LNCaP clone FGC (cell line): ENCODE data around the gene SPAG6.

Experiments
- DNase-seq: peaks from one replicate; pipeline ENCODE4 v3.0.0-alpha.2; 2011; ENCODE audit warnings: low read depth
- H3K4me3 ChIP-seq: 2 replicates; pipeline ENCODE4 v1.5.1; 2011; ENCODE audit warnings: mild to moderate bottlenecking, low read depth, low read length, control low read depth
- CTCF ChIP-seq: IDR thresholded peaks from 2 replicates; pipeline ENCODE4 v1.5.1; 2012; ENCODE audit warnings: mild to moderate bottlenecking; ENCODE audit not compliant: control insufficient read depth, insufficient read depth; ENCODE audit errors: extremely low read depth

The SPAG6 gene

GRCh38 chr10:22318772-22319171 lies 26.5 kb upstream of the SPAG6 start:
- DNase-seq, result no peak
- H3K4me3 ChIP-seq, result no peak overlapping the region
- no peak for TF ChIP-seq CTCF

GRCh38 chr10:22319547-22319979 lies 25.7 kb upstream of the SPAG6 start:
- no peak for TF ChIP-seq CTCF
- H3K4me3 ChIP-seq, result no peak overlapping the region
- DNase-seq, result no peak

GRCh38 chr10:22319980-22320558 lies 25.2 kb upstream of the SPAG6 start:
- DNase-seq, result no peak
- TF ChIP-seq CTCF, result no peak
- peak overlapping the region; percentile 42 for H3K4me3 ChIP-seq

- no peak for DNase-seq
- peak; percentile 4; the same call in 1 of the 2 replicates for TF ChIP-seq CTCF
Measured at GRCh38 chr10:22320591-22321155, 24.6 kb upstream of the SPAG6 start, which contains the start of gene BMI1. Gene BMI1 (plus strand): TSS chr10:22321099. CDS start chr10:22326450, 5,351 bp downstream.

GRCh38 chr10:22321156-22321923 lies 24.0 kb upstream of the SPAG6 start:
- TF ChIP-seq CTCF, result no peak
- peak overlapping the region; percentile 74 for H3K4me3 ChIP-seq
- DNase-seq, result peak; percentile 34

More at GRCh38 chr10:22320591-22321155, 24.6 kb upstream of the SPAG6 start, which contains the start of gene BMI1:
- peak within 1 kb of the TSS; percentile 74 for H3K4me3 ChIP-seq

GRCh38 chr10:22321924-22322640 lies 23.2 kb upstream of the SPAG6 start:
- DNase-seq, result no peak
- no peak for TF ChIP-seq CTCF
- peak overlapping the region; percentile 67 for H3K4me3 ChIP-seq
